Stimulated activated CD8-positive, alpha-beta memory T cell treated with anti-CD3 and anti-CD28 coated beads, Interleukin-4, amount 100 ng/mL, for 24 hours (primary cell): Measurements from ENCODE around the gene UPK1B.
"Not testable (repeated sequence)": the region's sequence is repeated elsewhere in the genome, so short reads cannot be mapped to it uniquely, and the experiment has no call there.

Experiments
- DNase-seq: peaks from one replicate; pipeline ENCODE4 v3.0.0-alpha.2; 2020; ENCODE audit warnings: low read depth

The UPK1B gene

GRCh38 chr3:119225121-119225520, 51.7 kb downstream of the UPK1B start:
- no peak for DNase-seq

GRCh38 chr3:119227070-119227850, 53.9 kb downstream of the UPK1B start:
- no peak for DNase-seq

GRCh38 chr3:119228373-119229145, 55.2 kb downstream of the UPK1B start:
- DNase-seq: no peak

GRCh38 chr3:119229190-119229589, 55.8 kb downstream of the UPK1B start:
- no peak for DNase-seq

GRCh38 chr3:119230071-119230470, 56.7 kb downstream of the UPK1B start:
- DNase-seq: no peak

- DNase-seq: no peak
Measured at GRCh38 chr3:119230745-119231144, 57.3 kb downstream of the UPK1B start.

- no peak for DNase-seq
Measured at GRCh38 chr3:119234610-119235009, 61.2 kb downstream of the UPK1B start.

GRCh38 chr3:119235151-119235550, 61.8 kb downstream of the UPK1B start:
- DNase-seq: no peak

- DNase-seq: peak; percentile 10
Measured at GRCh38 chr3:119236756-119237155, 63.4 kb downstream of the UPK1B start.

- DNase-seq: no peak
Measured at GRCh38 chr3:119237299-119237698, 63.9 kb downstream of the UPK1B start.

- no peak for DNase-seq
Measured at GRCh38 chr3:119238363-119238762, 65.0 kb downstream of the UPK1B start.

GRCh38 chr3:119239206-119239820, 65.9 kb downstream of the UPK1B start:
- DNase-seq: no peak

- peak; percentile 5 for DNase-seq
Measured at GRCh38 chr3:119240101-119240590, 66.7 kb downstream of the UPK1B start.

GRCh38 chr3:119240591-119241434, 67.4 kb downstream of the UPK1B start, which contains the start of gene B4GALT4:
B4GALT4 (minus strand) TSS chr3:119240878; CDS start chr3:119230099, 10,779 bp downstream.
- peak; percentile 54 for DNase-seq

GRCh38 chr3:119242387-119243057, 69.1 kb downstream of the UPK1B start:
- not testable (repeated sequence) for DNase-seq

- not testable (repeated sequence) for DNase-seq
Measured at GRCh38 chr3:119243058-119243529, 69.7 kb downstream of the UPK1B start.

- DNase-seq: no peak
Measured at GRCh38 chr3:119243712-119244111, 70.3 kb downstream of the UPK1B start.

GRCh38 chr3:119245778-119246177, 72.4 kb downstream of the UPK1B start:
- DNase-seq: no peak
